Choroid plexus epithelial cell (primary cell): Measurements from ENCODE around the gene MED13.

Source experiments
- DNase-seq: peaks from one replicate; pipeline ENCODE4 v3.0.0-alpha.2; 2010; ENCODE audit warnings: low read depth
- H3K4me3 ChIP-seq: 2 replicates; pipeline ENCODE4 v1.5.1; 2011; ENCODE audit warnings: low read depth, mild to moderate bottlenecking, control low read depth, low read length, moderate library complexity
- CTCF ChIP-seq: conservative IDR thresholded peaks from 2 replicates; pipeline ENCODE4 v1.5.1; 2011; ENCODE audit warnings: low read depth, mild to moderate bottlenecking, control low read depth, inconsistent platforms, low read length, moderate library complexity

MED13 gene

GRCh38 chr17:61986898-61987297, 78.2 kb downstream of the MED13 start:
- no peak for TF ChIP-seq CTCF
- no peak overlapping the region for H3K4me3 ChIP-seq
- no peak for DNase-seq

GRCh38 chr17:61984821-61985220, 80.3 kb downstream of the MED13 start:
- no peak overlapping the region for H3K4me3 ChIP-seq
- DNase-seq: no peak
- TF ChIP-seq CTCF: no peak

GRCh38 chr17:61981323-61981722, 83.8 kb downstream of the MED13 start:
- no peak for TF ChIP-seq CTCF
- H3K4me3 ChIP-seq: no peak overlapping the region
- DNase-seq: peak; percentile 17

GRCh38 chr17:61980535-61980934, 84.5 kb downstream of the MED13 start:
- TF ChIP-seq CTCF: no peak
- DNase-seq: no peak
- no peak overlapping the region for H3K4me3 ChIP-seq

- no peak for DNase-seq
- H3K4me3 ChIP-seq: no peak overlapping the region
- no peak for TF ChIP-seq CTCF
Observed at GRCh38 chr17:61974115-61974514, 91.0 kb downstream of the MED13 start.

GRCh38 chr17:61972311-61972710, 92.8 kb downstream of the MED13 start:
- no peak overlapping the region for H3K4me3 ChIP-seq
- no peak for TF ChIP-seq CTCF
- DNase-seq: no peak

- H3K4me3 ChIP-seq: no peak overlapping the region
- no peak for TF ChIP-seq CTCF
- DNase-seq: no peak
Observed at GRCh38 chr17:61970030-61970429, 95.0 kb downstream of the MED13 start.
